OCI-LY3 (cell line): ENCODE data around the gene UBE2K.
"Not testable (repeated sequence)": the region's sequence is repeated elsewhere in the genome, so short reads cannot be mapped to it uniquely, and the experiment has no call there.

Experiments used
- EZH2phosphoT487 ChIP-seq: fragments of 200-600 bp; shearing (Covaris generic); IDR thresholded peaks from 2 replicates; pipeline ENCODE4 v1.6.1; 2018; ENCODE audit warnings: antibody characterized with exemption, mixed run types, low read depth
- TF ChIP-seq, protein P1 (sequence below): fragments of 200-600, 300-600 bp; sonication (generic); IDR thresholded peaks from 2 replicates; pipeline ENCODE4 v1.5.1; 2014; ENCODE audit warnings: antibody characterized with exemption, low read length, low read depth

DNA sequence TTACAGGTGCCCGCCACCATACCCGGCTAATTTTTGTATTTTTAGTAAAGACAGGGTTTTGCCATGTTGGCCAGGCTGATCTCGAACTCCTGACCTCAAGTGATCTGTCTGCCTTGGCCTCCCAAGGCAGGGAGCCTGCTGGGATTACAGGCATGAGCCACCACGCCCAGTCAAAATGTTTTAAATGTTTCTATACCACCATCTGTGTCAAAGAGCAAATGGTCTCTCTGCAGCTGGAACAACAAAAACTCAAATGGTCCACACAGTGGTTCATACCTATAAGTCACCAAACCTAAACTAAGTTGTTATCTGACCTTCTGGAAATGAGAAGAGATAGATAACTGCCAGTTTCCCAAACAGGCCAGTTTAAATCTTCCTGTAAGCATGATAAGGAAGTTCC is 46.4 kb upstream of the UBE2K start:
- TF ChIP-seq, protein P1, sequence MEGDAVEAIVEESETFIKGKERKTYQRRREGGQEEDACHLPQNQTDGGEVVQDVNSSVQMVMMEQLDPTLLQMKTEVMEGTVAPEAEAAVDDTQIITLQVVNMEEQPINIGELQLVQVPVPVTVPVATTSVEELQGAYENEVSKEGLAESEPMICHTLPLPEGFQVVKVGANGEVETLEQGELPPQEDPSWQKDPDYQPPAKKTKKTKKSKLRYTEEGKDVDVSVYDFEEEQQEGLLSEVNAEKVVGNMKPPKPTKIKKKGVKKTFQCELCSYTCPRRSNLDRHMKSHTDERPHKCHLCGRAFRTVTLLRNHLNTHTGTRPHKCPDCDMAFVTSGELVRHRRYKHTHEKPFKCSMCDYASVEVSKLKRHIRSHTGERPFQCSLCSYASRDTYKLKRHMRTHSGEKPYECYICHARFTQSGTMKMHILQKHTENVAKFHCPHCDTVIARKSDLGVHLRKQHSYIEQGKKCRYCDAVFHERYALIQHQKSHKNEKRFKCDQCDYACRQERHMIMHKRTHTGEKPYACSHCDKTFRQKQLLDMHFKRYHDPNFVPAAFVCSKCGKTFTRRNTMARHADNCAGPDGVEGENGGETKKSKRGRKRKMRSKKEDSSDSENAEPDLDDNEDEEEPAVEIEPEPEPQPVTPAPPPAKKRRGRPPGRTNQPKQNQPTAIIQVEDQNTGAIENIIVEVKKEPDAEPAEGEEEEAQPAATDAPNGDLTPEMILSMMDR, result not testable (repeated sequence)
- not testable (repeated sequence) for TF ChIP-seq EZH2phosphoT487
